NCI-H146 (cell line): Measurements from ENCODE around the gene MAP3K6.
A peak's percentile ranks its signal among the peaks of the same experiment; 100 is the strongest.

Experiments
- DNase-seq: peaks from one replicate; lab custom pipeline; 2025; lab: John Stamatoyannopoulos, UW

The MAP3K6 gene

DNA sequence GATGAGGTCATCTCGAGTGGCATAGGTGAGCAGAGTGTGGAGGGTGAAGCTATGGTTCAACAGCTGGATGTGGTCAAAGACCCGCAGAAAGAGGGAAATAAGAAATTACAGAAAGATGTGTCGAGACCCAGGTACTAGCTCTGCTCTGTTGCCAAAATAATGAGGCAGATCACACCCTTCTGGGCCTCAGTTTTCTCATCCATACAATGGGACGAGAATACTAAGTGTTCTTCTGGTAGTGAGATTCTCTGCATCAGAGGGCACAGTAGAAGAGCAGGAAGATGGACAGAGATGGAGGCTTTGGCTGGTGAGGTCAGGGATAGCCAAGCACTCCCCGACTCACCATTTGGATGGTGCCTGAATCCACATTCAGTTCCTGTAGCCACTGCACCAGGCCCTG, 11.1 kb downstream of the MAP3K6 start:
- no peak for DNase-seq

DNA sequence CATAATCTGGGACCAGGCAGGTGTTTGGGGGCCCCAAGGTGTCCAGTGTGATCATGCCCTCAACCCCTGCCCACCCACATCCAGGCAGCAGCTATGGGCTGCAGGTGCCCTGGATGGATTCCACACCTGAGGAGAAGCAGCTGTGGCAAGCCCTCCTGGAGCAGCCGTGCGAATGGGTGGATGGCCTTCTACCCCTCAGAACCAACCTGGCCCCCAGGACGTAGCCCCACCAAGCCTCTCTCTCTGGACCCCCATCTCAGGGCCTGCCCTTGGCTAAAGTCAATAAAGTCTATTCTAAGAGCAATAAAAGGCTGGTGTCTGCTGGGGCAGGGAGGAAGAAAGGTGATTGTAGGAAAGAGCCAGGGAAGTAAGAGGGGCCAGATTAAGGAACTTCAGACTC, 13.1 kb downstream of the MAP3K6 start:
- no peak for DNase-seq

DNA sequence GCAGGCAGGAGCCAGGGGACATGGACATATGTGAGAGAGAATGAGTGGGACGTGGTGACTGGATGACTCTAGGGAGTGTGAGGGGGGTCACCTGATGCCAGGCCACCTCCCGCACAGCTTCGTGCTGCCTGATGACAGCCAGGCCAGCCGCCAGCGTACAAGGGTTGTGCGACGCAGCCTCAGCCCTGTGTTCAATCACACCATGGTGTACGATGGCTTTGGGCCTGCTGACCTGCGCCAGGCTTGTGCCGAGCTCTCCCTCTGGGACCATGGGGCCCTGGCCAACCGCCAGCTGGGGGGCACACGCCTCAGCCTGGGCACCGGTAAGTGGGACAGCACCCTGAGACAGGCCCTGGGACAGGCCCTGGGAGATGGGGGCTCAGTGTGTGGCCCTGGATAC, 13.6 kb downstream of the MAP3K6 start:
- DNase-seq, result no peak

DNA sequence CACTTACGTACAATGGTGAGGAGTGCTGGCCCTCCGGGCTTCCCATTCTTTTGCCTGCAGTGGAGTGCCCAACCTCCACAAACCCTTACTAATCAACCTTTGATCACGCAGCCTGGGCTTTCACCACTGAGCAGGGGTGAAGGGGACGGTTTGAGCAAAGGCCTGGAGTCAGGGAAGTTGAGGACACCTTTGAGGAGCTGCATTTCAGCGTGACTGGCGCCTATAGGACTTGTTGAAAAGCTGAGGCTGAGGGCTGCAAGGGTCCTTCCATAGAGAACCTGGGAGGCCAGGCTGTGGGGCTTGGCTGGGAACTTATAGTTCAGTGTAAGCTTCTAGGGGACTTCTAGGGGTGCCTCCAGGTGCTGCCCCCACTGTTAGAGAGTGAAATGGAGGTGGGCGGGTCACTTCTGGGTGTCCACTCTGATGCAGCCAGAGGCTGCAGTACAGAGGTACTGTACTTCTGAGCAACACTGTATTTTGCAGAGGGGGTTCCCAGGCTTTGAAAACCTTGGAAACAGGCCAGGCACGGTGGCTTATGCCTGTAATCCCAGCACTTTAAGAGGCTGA, 15.1 kb downstream of the MAP3K6 start:
- DNase-seq, result no peak

DNA sequence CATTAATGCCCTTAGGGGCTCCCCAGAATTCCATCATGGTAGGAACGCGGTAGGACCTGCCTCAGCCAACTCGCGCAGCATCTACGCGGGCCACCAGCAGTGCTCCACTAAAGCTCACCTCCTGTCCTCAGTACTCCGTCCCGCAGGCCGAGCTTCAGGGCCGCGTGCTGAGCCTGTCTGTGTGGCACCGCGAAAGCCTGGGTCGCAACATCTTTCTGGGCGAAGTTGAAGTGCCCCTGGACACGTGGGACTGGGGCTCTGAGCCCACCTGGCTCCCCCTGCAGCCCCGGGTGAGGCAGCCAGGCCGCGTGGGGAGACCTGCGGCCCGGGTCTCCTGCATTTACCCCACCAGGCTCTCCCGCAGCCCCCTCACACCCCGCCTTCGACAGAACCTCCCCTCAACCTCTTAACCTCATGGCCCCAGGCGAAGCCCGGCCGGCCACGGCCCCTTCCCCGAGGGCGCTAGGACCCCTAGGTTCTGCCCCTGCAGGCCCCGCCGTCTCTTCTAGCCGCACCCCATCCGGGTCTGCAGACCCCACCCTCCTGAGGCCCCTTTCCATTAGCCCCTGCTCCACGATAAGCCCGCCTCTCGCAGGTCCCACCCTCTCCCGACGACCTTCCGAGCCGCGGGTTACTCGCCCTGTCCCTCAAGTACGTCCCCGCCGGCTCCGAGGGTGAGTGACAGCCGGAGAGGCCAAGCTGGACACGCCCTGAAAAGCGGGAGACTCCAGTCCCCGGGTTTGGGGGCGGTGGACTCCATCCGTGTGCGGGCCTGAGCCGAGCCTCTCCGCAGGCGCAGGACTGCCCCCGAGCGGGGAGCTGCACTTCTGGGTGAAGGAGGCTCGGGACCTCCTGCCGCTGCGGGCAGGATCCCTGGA, 15.9 kb downstream of the MAP3K6 start:
- no peak for DNase-seq

DNA sequence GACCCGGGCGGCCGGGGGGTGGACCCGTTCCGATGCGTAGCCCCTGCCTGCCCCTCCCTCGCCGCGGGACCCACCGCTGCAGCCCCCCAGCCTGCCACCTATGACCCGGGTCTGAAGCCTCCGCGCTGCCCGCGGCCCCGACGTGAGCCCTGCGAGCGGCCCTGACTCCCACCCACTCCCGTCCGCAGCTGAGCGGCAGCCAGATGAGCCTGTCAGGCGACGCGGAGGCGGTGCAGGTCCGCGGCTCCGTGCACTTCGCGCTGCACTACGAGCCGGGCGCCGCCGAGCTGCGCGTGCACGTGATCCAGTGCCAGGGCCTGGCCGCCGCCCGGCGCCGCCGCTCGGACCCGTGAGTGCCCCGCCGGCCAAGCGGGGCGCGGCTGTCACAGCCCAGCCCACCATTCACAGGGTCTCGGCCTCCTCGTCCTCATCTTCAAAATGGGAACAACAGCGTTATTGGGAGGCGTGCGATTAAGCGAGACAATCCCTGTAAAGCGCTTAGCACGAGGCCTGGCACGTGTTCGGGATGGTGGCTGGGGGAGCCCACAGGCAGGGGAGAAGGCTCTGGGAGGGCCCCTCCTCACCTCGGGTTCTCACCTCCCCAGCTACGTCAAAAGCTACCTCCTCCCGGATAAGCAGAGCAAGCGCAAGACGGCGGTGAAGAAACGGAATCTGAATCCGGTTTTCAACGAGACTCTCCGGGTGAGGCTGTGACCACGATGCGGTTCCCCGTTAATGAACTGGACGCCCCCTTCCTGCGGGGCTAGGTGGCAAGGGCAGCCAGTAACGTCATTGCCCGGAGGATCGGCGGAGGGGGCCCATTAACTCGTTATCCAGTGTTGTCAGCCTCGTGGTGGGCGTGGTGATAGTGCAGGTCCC, 16.7 kb downstream of the MAP3K6 start:
- peak; percentile 64 for DNase-seq

DNA sequence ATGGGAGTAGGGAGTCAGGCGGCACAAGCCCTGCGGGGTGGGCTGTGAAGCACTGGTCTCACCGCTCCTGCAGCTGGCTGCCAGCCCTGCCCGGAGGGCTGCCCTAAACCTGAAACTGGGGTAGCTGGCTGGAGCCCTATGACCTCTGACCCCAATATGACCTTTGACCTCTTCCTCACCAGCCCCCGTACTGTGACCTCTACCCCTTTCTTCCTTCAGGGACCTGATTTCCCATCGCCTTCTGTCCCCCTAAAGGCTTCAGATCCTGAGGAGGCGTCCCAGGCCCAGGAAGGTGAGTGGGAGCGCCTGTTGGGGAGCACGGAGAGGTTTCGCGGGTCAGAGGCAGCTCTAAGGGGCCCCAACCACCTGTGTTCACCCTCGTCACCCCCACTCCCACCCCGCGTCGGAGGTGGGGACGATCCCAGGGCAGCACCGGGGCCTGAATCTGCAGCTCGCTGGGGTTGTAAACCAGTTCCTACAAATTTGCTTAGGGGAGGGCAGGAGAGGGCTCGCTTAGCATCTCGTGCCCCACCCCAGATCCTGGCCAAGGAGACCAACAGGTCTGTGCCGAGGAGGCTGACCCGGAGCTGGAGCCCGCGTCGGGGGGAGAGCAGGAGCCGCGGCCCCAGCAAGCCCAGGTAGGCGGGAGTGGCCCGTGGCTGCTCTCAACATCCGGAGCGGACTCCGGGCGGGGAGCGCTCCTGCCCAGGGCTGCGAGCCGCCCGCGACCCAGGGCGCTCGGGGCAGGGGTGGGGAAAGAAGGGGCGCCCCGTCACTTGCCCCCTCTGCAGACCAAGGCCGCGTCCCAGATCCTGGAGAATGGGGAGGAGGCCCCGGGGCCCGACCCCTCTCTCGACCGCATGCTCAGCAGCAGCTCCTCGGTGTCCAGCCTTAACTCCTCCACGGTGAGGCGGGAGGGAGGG, 17.6 kb downstream of the MAP3K6 start:
- peak; percentile 75 for DNase-seq

DNA sequence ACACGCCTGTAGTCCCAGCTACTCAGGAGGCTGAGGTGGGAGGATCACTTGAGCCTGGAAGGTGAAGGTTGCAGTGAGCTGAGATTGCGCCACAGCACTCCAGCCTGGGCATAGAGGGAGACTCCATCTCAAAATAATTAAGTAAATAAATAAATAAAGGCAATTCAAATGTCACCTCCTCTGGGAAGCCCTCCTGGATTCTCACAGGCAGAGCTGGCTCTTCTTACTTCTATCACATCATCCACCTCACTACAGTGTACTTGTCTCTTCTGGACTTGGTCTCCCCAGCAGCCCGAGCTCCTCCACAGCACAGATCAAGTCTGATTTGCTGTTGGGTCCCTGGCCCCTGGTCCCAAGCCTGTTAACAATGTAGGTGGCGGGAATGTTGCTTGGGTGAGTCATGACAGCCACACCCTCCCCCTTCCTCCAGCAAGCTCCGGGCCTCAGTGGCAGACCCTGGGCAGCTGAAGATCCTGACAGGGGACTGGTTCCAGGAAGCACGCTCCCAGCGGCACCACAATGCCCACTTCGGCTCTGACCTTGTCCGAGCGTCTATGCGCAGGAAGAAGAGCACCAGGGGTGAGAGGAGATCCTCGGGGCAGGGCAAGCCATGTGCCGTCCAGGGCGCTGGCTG, 19.7 kb downstream of the MAP3K6 start:
- no peak for DNase-seq

DNA sequence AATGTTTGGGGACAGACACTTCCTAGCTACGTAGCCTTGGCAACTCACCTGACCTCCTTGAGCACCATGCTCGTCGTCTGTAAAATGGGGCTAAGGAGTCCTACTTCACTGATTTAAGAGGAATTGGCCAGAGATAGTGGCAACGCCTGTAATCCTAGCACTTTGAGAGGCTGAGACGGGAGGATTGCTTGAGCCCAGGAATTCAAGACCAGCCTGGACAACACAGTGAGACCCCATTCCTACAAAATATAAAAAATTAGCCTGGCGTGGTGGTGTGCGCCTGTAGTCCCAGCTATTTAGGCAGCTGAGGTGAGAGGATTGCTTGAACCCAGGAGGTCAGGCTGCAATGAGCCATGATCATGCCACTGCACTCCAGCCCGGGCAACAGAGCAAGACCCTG, 20.4 kb downstream of the MAP3K6 start:
- no peak for DNase-seq

DNA sequence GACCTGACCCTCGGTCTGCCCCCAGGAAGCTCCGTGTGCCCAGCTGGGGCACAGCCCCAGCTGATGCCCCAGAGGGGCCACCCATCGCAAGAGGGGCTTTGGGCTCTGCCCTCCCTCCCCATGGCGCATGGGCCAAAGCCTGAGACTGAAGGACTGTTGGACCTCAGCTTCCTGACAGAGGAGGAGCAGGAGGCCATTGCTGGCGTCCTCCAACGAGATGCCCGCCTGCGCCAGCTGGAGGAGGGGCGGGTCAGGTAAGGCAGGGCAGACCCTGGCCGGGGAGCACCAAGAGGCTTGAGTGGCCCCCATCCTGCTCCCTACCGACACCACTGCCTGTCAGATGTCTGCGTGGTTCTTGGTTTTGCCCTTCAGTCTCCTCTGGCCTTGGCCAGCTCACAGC, 21.5 kb downstream of the MAP3K6 start:
- no peak for DNase-seq

DNA sequence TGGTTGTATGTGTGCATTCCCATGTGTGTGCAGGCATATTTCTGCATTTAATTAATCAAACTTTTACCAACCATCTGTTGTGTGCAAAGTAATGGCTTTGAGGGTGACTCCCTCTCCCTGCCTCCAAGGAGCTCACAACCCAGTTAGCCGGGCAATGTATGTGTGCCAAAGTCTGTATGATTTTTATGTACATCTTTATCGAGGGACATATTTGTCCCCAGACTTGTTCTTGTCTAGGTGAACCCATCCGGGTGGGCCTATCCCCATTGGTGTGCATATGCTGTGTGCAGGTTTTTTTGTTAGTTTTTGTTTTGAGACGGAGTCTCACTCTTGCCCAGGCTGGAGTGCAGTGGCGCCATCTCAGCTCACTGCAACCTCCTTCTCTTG, 23.1 kb downstream of the MAP3K6 start:
- DNase-seq, result no peak

DNA sequence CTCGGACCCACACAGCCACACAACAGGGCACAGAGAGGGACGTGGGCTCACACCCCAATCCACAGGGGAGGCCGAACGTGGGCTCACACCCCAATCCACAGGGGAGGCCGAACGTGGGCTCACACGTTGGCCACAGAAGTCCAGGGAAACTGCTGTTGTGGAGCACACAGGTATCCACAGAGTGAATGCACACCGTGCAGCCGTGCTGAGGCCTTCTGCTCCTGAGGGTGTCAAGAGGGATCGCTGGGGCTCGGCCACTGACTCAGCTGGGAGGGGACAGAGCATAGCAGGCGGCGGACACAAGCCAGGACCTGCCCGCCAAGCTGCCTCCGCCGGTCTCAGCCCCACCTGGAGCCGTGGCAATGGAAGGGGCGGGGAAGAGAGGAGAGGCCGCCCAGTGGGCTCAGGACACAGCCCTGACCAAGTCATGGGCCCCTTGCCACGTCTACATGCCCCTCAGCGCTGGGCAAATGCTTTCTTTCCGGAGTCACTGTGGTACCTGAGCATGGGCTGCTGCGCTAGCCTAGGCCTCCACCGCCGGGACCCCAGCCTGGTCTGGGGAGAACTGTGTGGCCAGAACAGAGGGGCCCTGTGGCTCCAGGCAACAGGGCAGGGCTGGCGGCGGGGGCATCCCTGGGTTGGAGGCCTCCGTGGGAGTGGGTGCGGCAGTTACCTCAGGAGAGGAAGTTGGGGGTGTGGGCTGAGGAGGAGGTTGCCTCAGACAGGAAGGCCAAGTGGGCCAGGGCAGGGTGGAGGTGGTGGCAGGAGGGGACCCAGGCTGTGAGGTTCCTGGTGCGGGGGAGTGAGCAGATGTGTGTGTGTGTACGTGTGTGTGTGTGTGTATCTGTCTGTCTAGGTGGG, 23.8 kb downstream of the MAP3K6 start:
- peak; percentile 78 for DNase-seq

DNA sequence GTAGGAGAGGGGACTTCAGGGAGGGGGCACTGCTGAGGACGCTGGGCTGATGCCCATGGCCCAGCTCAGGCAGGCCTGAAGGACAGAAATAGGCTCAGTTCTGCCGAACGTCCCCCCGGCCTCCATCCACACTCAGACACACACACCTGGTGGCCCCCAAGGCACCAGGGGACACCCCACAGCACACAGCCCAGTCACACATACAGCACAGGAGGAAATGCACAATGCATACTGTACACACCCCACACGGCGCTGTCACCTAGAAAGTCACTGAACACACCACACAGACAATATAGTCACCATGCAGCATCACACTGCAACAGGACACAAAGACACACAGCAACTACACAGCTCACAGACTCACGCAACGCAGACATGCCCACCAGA, 24.4 kb downstream of the MAP3K6 start:
- peak; percentile 3 for DNase-seq

DNA sequence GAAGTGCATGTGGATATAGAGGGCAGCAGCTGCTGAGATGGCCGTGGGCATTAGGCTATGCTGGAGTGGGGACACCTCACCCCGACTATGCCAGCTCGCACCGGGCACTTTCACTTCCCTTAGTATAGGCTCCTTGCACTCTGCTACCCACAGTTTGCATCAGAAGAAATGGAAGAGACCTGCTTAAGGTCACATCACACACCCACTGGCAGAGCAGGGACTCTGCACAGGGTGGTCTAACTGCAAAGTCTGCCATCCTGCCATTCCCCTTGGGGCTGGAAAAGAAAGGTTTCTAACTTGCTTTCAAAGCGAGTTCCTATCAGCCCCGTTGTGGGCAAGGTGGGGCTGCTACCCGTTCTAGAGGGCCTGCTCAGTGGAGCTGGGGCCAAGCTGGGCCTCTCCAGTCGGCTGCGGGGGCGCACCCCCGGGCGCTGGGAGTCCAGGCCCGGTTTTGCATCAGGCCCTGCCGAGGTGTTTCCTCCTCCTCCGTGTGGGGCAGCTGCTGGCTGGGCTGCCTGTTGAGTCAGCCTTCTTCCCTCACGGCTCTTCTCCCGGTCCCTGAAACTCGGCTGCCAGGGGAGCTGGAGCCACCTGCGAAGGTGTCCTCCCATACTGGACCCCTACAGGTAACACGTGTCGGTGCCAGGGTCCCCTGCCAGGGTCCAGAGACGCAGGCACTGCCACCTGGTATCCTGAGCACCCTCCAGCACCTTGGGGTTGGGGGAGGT, 25.1 kb downstream of the MAP3K6 start, which contains the start of gene SYTL1:
TSS of gene SYTL1 (plus strand) at position 498 of the 728 bp plus-strand sequence. CDS start 3,313 bp downstream, outside the sequence.
- DNase-seq, result peak; percentile 70

DNA sequence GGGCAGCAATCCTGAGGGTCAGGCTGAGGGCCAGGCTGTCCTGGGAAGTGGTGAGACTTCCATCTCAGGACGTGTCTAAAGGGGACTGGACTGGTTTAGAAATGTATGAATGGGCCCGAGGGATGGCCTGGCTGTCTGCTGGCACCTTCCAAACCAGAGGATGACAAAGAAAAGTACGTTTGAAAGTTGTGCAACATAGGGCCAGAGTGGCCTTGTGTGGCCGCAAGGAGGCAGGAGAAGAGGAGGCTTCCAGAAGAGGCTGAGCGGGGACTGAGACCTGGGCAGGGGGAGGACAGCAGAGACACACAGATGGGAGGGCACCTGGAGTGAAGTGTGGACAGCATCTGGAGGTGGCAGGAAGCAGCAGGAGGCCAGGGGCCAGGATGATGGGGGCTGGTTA, 27.5 kb downstream of the MAP3K6 start:
- no peak for DNase-seq

DNA sequence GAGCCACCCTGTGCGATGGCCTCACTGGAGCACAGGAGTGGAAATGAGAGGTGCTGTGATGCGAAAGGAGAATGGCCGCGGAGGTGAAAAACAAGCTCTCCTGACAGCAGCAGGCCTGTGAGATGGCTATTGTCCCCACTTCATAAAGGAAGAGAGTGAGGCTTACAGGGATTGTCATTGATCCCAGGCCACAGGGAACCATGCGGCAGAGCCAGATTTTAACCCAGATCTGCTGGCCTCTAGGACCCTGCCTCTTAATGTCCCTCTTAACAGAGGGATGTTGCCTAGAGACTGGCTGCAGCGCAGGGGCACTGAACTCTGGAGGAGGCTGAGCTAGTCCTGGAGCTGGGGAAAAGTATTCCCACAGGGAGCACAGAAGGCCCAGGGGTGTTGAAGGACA, 28.0 kb downstream of the MAP3K6 start:
- no peak for DNase-seq

DNA sequence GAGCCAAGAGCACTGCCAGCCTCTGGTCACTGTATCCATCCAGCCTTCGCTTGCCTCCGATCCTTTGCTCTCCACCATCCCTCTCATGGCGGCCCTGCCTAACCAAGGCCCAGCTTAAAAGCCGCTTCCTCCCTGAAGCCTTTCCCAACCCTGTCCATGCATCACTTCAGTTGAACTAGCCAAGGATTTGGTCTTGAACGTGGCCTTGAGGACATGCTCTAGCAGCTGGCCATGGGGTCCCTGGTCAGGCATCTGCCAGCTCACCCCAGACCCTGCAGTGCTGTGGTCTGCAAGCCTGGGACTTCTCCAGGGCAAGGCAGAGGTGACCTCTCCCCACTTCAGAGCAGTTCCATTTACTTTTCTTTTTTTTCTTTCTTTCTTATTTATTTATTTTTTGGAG, 30.0 kb downstream of the MAP3K6 start:
- no peak for DNase-seq

DNA sequence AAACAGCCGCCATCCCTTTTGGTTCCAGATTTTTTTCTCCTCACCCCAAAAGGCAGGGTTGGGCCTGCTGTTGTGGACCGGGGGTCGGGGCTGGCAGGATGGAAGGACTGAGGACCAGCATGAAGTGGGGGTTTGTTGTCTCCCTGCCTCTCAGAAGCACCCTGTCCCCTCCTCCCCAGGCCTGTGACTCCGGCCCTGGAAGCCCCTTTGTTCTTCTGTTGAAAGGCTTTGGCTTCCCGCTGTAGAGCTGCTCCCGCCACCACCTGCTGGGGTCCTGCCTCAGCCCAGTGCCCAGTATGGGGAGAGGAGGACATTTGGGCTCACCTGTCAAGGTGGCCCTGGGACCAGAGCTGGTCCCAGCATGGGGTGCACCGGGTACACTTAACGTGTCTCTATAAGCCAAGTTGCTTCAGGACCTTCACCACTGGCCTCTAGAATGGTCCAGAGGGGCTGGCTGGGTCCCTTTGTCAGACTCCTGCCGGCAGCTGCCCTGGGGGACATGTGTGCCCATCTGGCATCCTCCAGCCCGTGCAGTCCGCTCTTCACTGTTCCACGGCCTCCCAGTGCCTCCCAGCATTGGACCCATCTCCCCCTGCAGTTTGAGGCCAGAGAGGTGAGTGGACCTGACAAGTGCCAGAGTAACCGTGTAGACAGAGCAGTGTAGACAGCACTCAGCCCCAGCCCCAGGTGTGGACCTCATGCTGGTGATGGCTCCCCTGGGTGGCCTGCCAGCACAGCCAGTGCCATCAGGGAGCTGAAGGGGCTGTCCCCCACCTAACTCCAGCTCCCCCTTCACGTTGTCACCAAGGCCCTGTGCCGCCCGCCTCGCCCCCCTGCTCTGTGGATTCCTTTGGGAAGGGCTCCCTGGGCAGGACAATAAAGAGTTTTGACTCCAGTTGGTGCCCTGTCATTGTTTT, 31.0 kb downstream of the MAP3K6 start:
- no peak for DNase-seq
